GM03348 (cell line): ENCODE results near the gene STIM1.
"Not testable (repeated sequence)": the region's sequence is repeated elsewhere in the genome, so short reads cannot be mapped to it uniquely, and the experiment has no call there.

ENCODE experiments used
- DNase-seq: peaks from one replicate; pipeline ENCODE4 v3.0.0; 2012; ENCODE audit warnings: low spot score

Gene STIM1

GRCh38 chr11:3983101-3983500 is 127.6 kb downstream of the STIM1 start:
- DNase-seq = no peak

- no peak for DNase-seq
These were observed 129.4 kb downstream of the STIM1 start for GRCh38 chr11:3984896-3985295.

- DNase-seq = no peak
These were observed 130.2 kb downstream of the STIM1 start for GRCh38 chr11:3985631-3986030.

GRCh38 chr11:3986301-3986700 is 130.8 kb downstream of the STIM1 start:
- no peak for DNase-seq

GRCh38 chr11:3989276-3989920 is 133.9 kb downstream of the STIM1 start:
- no peak for DNase-seq

GRCh38 chr11:3989921-3990290 is 134.4 kb downstream of the STIM1 start:
- DNase-seq = no peak

GRCh38 chr11:3990406-3990805 is 134.9 kb downstream of the STIM1 start:
- no peak for DNase-seq

- DNase-seq = no peak
These were observed 137.5 kb downstream of the STIM1 start for GRCh38 chr11:3992964-3993363.

- no peak for DNase-seq
These were observed 138.7 kb downstream of the STIM1 start for GRCh38 chr11:3994030-3994640.

- DNase-seq = no peak
These were observed 139.8 kb downstream of the STIM1 start for GRCh38 chr11:3995307-3995706.

- peak; percentile 36 for DNase-seq
These were observed 140.6 kb downstream of the STIM1 start for GRCh38 chr11:3995949-3996554.

GRCh38 chr11:3996651-3997050 is 141.2 kb downstream of the STIM1 start:
- DNase-seq = no peak

- DNase-seq = not testable (repeated sequence)
These were observed 149.3 kb downstream of the STIM1 start for GRCh38 chr11:4004753-4005152.

GRCh38 chr11:4006946-4007680 is 151.6 kb downstream of the STIM1 start:
- no peak for DNase-seq

- no peak for DNase-seq
These were observed 152.7 kb downstream of the STIM1 start for GRCh38 chr11:4008116-4008515.

GRCh38 chr11:4016602-4017001 is 161.1 kb downstream of the STIM1 start:
- not testable (repeated sequence) for DNase-seq

- DNase-seq = no peak
These were observed 161.7 kb downstream of the STIM1 start for GRCh38 chr11:4017129-4017528.

GRCh38 chr11:4018641-4019040 is 163.2 kb downstream of the STIM1 start:
- DNase-seq = no peak

- no peak for DNase-seq
These were observed 164.4 kb downstream of the STIM1 start for GRCh38 chr11:4019891-4020290.

GRCh38 chr11:4022669-4023068 is 167.2 kb downstream of the STIM1 start:
- DNase-seq = no peak

- peak; percentile 43 for DNase-seq
These were observed 169.9 kb downstream of the STIM1 start for GRCh38 chr11:4025248-4025966.

GRCh38 chr11:4025967-4026324 is 170.5 kb downstream of the STIM1 start:
- DNase-seq = peak; percentile 45
